ENCODE results near the gene MAGI1. TPM values are rescaled to one million over a fixed set of nuclear protein-coding genes. Genes with fewer than 3 reads are reported as not detected.

The MAGI1 gene
- total RNA-seq, 1 donor from 2014 or later: 49.8 TPM

DNA sequence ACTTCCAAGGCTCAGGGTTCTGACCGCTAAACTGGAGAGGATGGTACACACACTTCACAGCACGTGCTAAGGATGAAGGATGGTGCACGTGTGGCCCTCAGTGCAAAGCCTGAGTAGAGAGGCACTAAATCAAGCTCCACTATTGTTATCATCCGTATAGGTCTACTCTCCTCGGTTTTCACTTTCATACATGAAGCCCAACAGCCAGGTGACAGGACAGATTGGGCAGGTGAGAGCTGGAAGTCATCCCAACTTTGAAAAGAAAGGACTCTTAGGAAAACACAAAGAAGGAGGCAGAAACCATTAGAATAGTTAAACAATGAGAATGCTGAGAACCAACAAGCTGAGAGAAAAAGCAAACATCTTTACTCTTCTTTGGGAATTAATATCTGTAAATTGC is 21.1 kb downstream of the MAGI1 start:
- Mint-ChIP-seq H3K36me3 (ENCODE audit: low read depth) (no peaks in the 10 kb centered on the region), H3K4me3 (no peak overlapping the region), H3K27me3 (ENCODE audit: low read depth) (no peaks in the 10 kb centered on the region), H3K9me3 (no peaks in the 10 kb centered on the region), H3K27ac (ENCODE audit: unreplicated experiment) (no peak overlapping the region), H3K4me1 (no peaks in the 10 kb centered on the region)
- no peak for DNase-seq (ENCODE audit: low read depth, low spot score)
- no peak for TF ChIP-seq CTCF (conservative IDR thresholded peaks at IDR 0.05)

DNA sequence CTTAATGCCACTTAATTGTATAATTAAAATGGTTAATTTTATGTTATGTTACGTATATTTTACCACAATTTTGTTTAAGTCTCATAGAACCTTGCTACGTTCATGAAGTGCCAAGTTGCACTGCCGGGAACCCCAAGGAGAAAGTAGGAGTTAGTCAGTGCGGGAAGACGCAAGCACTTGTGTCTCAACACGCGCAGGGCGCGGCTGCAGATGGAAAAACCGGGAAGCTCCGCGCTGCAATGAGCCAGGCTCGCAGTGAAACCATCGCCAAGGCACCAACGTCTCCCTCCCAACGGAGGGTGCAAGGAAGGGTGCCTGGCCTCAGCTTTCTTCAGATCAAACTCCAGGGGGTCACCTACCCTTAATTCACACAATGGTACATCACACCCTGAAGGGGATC is 21.6 kb downstream of the MAGI1 start:
- no peaks in the 10 kb centered on the region for H3K27me3 Mint-ChIP-seq (ENCODE audit: low read depth)
- H3K9me3 Mint-ChIP-seq: no peaks in the 10 kb centered on the region
- H3K4me3 Mint-ChIP-seq: no peak overlapping the region
- no peaks in the 10 kb centered on the region for H3K4me1 Mint-ChIP-seq
- no peak overlapping the region for H3K27ac Mint-ChIP-seq (ENCODE audit: unreplicated experiment)
- no peak for DNase-seq (ENCODE audit: low read depth, low spot score)
- no peak for TF ChIP-seq CTCF (conservative IDR thresholded peaks at IDR 0.05)
- H3K36me3 Mint-ChIP-seq (ENCODE audit: low read depth): no peaks in the 10 kb centered on the region

DNA sequence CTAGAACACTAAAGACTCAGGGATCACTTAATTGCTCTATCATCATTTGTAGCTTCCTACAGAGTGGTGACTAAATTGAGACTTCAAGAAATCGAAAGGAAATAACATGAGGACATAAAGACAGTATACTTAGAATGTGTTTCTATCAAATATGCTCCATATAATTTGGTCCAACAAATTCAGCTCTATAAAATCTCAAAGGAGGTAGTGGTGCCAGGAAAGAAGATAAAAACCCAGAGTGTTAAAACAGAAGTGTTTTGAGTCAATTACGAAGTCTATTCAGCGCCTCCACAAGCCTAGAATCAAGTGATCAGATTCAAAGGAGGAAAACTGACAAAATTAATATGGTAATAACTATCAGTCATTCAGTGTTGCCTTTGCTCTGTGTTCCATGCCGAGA is 22.9 kb downstream of the MAGI1 start:
- H3K36me3 Mint-ChIP-seq (ENCODE audit: low read depth): no peaks in the 10 kb centered on the region
- H3K4me1 Mint-ChIP-seq: no peaks in the 10 kb centered on the region
- H3K4me3 Mint-ChIP-seq: no peak overlapping the region
- H3K27me3 Mint-ChIP-seq (ENCODE audit: low read depth): no peaks in the 10 kb centered on the region
- no peak for TF ChIP-seq CTCF (conservative IDR thresholded peaks at IDR 0.05)
- H3K27ac Mint-ChIP-seq (ENCODE audit: unreplicated experiment): no peak overlapping the region
- no peaks in the 10 kb centered on the region for H3K9me3 Mint-ChIP-seq
- no peak for DNase-seq (ENCODE audit: low read depth, low spot score)

DNA sequence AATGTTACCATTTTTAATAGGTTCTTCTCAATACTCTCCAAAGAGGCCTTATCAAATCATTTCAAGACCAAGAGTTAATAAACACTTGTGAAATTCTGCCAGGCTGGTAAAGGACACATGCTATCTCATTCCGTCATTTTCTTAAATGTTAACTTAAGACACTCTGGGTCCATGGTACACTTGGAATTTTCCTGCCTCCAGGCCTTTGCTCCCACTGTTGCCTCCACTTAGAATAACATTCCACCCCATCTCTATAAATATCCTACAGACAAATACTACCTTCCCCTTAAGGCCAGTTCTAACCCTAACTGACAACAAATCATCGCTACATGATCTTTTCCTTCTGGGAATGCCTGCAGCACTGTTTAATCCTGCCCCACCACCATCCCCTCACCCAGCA is 24.1 kb downstream of the MAGI1 start:
- H3K27ac Mint-ChIP-seq (ENCODE audit: unreplicated experiment): no peak overlapping the region
- DNase-seq (ENCODE audit: low read depth, low spot score): no peak
- no peak for TF ChIP-seq CTCF (conservative IDR thresholded peaks at IDR 0.05)
- no peaks in the 10 kb centered on the region for H3K9me3 Mint-ChIP-seq
- H3K4me3 Mint-ChIP-seq: no peak overlapping the region
- no peaks in the 10 kb centered on the region for H3K4me1 Mint-ChIP-seq
- no peaks in the 10 kb centered on the region for H3K36me3 Mint-ChIP-seq (ENCODE audit: low read depth)
- H3K27me3 Mint-ChIP-seq (ENCODE audit: low read depth): no peaks in the 10 kb centered on the region

GRCh38 chr3:66014056-66014455 is 24.7 kb downstream of the MAGI1 start:
- no peaks in the 10 kb centered on the region for H3K36me3 Mint-ChIP-seq (ENCODE audit: low read depth)
- H3K4me1 Mint-ChIP-seq: no peaks in the 10 kb centered on the region
- H3K9me3 Mint-ChIP-seq: no peaks in the 10 kb centered on the region
- no peaks in the 10 kb centered on the region for H3K27me3 Mint-ChIP-seq (ENCODE audit: low read depth)
- no peak overlapping the region for H3K4me3 Mint-ChIP-seq
- no peak overlapping the region for H3K27ac Mint-ChIP-seq (ENCODE audit: unreplicated experiment)
- no peak for TF ChIP-seq CTCF (conservative IDR thresholded peaks at IDR 0.05)
- DNase-seq (ENCODE audit: low read depth, low spot score): no peak

DNA sequence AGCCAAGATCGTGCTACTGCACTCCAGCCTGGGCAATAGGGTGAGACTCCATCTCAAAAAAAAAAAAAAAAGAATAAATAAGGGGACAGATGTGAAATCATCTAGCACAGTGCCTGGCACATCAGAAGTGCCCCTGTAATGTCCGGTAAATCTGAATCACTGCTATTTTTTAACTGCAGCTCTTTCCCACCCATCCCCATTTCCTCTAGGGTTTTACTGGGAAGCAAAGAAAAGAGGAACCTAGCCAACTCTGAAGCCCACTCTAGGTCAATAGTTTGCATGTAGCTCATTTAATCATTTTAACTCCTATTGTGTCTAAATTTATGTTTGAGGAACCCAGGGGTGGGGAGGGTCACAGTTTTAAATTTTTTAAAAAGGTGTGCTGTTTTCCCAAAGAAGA is 26.0 kb downstream of the MAGI1 start:
- no peak overlapping the region for H3K27ac Mint-ChIP-seq (ENCODE audit: unreplicated experiment)
- H3K36me3 Mint-ChIP-seq (ENCODE audit: low read depth): no peaks in the 10 kb centered on the region
- H3K9me3 Mint-ChIP-seq: no peaks in the 10 kb centered on the region
- H3K27me3 Mint-ChIP-seq (ENCODE audit: low read depth): no peaks in the 10 kb centered on the region
- H3K4me3 Mint-ChIP-seq: no peak overlapping the region
- TF ChIP-seq CTCF (conservative IDR thresholded peaks at IDR 0.05): no peak
- no peak for DNase-seq (ENCODE audit: low read depth, low spot score)
- H3K4me1 Mint-ChIP-seq: no peaks in the 10 kb centered on the region

Data from neural crest cell (in vitro differentiated cells).